Stimulated activated CD4-positive, alpha-beta T cell treated with anti-CD3 and anti-CD28 coated beads, Interleukin-15, amount 100 ng/mL, for 24 hours (primary cell): ENCODE measurements around the gene IL21.
"Not testable (repeated sequence)": the region's sequence is repeated elsewhere in the genome, so short reads cannot be mapped to it uniquely, and the experiment has no call there.

ENCODE experiments used
- DNase-seq: peaks from one replicate; pipeline ENCODE4 v3.0.0-alpha.2; 2020

The IL21 gene

DNA sequence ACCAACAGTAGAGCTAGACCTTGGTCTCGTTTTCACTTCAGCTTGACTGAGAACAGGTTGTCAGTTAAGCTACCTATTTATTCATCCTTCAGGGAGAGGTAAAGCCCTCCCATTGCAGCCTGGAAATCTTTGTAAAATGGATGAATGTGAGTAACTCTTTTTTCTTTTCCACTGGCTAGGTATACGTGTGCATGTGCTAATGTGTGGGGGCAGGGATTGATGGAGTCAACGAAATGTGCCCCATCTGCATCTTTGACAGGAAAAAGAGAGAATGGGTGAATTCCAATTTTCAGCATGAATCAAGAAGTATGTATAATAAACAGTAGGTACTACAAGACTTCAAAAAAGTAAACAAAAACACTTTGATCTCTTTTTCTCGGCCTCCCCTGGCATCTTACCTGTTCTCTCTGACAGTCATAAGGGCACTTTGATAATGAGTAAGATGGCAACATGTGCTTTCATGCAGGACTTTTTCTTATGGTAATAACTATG, at the start of gene IL21:
IL21 (minus strand) TSS at position 51 of the 492 bp plus-strand sequence. CDS start 55 bp downstream, outside the sequence.
- peak; percentile 43 for DNase-seq

DNA sequence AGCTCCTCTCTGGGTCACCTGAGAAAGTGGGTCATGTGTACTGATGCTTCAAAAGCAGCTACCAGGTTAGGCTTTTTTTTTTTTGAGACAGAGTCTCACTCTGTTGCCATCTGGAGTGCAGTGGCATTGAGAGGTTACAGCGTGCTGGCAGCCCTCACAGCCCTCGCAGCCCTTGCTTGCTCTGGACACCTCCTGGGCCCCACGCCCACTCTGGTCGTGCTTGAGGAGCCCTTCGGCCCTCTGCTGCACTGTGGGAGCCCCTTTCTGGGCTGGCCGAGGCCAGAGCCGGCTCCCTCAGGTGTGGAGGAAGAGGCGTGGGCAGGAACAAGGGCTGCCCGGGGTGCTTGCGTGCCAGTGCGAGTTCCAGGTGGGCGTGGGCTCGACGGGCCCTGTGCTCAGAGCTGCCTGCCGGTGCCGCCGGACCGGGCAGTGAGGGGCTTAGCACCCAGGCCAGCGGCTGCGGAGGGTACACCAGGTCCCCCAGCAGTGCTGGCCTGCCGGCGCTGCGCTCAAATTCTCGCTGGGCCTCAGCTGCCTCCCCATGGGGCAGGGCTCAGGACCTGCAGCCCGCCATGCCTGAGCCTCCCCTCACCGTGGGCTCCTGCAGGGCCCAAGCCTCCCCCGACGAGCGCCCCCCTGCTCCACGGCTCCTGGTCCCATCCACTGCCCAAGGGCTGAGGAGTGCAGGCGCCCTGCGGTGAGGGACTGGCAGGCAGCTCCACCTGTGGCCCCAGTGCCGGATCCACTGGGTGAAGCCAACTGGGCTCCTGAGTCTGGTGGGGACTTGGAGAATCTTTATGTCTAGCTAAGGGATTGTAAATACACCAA, 49.3 kb upstream of the IL21 start:
- no peak for DNase-seq

DNA sequence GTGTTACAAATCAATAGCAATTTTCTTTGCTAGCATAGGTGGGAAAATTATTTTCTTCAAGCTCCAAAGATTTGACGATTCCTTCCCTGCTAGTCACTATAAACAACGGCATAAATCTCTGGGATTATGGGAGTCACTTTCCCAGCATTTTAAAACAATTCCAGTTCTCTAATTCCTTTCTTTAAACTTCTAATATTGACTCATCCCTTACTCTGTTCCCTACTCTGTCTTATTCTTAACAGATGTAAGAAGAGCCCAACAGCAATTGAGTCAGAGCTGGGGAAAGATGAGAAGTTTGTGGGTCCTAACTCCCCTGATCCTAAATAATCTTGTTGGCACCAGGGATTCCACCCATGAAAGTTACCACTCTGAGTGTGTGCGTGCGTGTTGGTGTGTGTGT, 47.4 kb upstream of the IL21 start:
- no peak for DNase-seq

DNA sequence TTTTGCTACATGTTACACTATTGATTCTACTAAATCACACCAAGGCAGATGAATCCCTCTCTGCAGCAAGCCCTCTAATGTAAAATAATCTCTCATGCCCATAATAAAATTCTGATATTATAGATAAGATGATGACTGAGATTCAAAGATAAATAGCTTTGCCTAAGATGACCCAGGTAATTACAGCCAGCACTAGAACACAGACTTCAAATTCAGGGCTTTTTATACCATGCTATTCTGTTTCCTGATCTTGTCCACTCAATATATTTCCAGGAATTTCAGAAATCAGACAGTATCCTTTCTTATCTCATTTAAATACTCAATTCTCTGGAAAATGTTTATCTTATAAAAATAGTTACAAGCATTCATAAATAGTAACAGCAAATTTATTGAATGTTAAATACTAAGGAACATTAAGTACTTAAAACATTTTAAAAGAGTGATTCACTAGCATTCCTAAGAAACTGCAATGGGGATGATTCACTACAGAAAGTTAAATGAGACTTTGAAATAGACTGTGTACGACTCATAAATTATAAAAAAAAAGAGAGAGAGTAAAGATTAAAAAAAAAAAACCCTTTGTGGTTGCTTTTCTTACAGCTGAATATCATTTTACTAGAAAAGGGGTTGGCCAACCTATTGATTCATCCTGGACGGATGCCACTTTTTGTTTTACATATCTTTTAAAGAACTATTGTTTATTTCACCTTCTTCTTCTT, 45.8 kb upstream of the IL21 start:
- no peak for DNase-seq

DNA sequence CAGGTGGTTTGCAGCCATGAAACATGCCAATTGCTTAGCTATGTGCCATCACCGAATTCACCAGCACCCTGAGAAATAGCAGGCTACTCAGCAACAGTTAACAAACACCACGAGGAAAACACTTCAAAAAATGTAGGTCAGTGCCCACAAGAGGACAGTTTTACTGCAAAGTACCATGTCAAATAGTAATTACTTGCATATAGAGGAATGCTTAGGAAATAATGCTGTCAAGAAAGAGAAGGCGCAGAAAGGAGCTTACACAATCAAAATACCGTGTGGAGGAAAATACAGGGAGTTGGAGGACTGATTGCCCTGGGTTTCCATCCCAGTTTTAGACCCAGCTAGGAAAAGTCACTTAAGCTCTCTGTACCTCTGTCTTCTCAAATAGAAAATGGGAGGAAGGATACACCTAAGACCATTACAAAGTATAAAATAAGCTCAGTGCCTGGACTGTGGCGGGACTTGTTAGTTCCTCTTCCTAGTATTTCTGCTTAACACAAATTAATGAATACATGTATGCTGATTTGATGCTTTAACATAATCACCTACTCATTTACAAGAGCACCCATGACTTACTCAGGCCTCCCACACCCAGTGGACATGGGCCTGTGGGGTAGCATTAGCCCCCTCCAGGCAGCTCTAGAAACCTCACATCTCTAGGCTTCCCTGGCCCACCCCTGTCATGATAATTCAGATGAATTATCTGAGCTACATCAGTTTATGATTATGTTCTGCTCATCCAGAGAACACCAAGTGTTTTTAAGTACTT, 44.5 kb upstream of the IL21 start:
- DNase-seq = no peak

DNA sequence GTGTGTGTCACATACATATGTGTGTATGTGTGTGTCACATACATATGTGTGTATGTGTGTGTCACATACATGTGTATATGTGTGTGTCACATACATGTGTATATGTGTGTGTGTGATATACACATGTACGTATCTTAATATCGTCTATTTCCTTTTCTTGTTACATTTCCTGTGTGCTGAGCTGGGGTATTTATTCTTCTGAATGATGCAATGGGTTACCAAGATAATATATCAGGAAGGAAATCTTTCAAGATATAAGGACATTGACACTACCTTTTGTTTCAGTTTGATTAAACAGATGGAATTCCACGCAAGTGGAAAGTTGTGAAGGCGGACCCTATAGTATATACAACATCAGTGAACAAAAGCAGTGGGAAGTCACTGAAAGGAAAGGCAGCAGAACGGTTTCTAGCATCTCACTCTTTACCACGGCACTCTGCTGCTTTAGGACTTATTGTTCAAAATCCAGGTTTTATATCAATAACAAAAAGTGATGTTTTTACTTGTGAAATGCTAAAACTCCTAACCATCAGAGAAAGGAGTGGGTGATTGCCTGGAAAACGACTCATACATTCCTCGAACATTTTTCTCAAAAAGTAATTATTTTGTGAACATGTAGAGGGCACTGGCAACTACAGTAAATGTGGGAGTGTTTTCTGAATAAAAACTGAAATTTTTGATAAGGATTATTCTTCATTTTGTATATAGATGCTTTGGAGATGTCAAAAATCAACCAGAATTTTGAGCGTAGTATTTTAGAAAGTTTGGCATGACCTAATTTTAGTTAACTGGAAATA, 43.1 kb upstream of the IL21 start:
- DNase-seq = peak; percentile 63

DNA sequence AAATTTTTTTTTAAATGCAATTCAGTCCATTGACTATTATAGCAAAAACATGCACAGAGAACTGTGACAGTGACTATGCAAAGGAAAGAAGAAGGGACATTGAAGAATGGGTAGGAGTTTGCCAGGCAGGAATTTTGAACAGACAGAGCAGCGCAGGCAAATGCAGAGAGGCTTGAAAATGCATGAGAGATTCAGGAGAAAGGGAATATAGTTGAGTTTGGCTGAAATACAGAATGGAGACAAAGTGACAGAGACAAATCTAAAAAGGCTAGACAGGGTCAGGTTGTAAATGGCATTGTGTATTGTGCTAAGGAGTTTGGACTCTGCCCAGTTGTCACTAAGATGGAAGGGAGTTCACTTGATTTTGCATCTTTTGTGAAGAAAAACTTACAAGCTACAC, 42.4 kb upstream of the IL21 start:
- DNase-seq = no peak

DNA sequence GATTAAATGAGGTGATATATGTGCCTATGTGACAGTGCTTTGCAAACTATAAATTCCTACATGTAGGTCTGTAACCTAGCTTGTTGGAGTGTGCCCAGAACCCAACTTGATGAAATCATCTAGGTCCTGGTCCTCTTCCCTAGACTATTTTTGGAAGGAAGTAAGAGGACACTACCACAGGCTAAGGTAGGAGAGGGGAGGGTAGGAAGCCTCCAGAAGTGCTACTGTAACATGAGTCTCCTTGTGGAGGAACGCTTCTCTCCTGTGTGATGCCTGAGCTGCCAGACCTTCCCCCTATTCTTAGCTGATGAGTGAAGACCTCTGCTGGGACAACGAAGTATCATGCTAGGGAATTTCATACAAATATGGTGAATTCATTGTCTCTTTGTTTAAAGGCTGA, 41.8 kb upstream of the IL21 start:
- no peak for DNase-seq

DNA sequence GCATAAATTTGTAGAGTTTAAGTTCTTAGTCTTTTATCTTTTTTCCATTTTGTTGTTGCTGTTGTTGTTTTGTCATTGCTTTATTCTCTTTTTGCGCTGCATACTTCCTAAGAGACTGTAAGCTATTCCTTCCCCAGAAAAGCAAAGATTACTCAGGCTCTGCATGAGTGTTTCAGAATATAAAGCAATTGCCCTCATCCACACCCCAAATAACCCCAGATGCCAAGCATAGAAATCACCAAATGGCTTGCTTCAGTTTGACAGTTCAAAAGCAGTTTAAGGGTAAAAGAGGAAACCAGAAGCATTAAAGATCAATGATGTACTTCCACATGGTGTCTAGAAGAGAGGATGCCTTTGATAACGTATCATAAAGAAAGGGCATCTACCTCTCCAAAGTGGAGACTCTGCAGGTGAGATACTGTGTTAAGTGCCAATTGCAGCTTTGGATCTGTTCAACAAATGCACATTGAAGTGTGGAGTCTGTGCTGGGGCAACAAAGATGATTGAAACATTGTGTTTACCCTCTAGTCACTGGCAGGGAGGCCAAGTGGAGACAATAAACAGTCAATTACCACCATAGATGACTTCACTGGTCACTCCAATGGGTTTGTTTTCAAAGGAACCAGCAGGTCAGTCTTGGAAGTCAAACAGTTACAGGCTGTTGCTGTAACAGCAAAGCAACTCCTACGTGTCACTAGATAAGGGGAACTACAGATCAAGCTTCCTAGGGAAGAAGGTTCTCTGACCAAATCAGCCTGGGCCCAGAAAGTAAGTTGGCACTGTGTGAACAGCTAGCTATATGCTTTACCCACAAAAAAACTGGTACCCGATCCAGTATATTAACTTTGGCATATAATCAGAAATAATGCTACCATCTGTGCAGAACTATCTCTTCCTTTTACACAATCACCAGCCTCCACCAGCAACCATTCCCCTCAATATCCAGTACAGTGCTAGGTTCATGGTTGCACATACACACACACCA, 40.6 kb upstream of the IL21 start:
- no peak for DNase-seq

DNA sequence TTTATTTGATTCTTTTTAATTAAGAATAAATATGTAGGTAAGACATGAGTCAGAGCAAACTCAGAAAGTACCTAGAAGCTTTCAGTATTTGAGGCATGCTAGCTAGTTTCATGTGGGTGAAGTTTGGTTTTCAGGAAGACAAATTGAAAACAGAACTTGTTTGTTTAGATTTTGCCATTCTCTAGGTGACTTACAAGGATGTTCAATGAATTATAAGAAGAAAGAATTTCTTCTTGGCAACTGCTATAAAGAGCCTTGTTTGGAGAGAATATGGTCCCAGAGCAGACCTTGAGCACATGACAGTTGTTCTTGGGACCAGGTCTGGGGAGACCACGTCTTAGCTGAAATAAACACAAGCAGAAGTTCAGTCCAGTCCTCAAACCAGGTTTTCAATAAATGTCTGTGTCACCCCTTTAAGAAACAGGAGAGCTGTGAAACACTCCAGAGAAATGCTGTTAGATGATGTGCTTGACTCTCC, 38.0 kb upstream of the IL21 start:
- DNase-seq = no peak

DNA sequence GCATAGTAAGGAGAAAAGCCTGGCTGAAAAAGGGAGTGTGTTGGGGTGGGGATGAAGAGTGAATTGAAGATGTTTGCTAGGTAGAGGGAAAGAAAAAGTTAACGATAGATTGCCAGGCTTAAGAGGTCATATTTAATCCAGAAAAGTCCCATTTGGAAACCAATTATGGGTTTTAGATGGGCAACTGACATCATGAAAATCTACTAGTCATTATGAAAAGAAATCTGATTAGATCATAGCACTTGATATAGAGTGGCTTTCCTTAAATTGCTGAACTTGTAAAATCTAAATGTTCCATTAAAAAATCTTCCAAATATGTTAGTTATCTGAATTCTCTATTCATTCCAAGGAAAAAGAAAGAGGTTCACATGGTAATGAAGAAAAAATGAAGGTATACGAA, 37.5 kb upstream of the IL21 start:
- no peak for DNase-seq

DNA sequence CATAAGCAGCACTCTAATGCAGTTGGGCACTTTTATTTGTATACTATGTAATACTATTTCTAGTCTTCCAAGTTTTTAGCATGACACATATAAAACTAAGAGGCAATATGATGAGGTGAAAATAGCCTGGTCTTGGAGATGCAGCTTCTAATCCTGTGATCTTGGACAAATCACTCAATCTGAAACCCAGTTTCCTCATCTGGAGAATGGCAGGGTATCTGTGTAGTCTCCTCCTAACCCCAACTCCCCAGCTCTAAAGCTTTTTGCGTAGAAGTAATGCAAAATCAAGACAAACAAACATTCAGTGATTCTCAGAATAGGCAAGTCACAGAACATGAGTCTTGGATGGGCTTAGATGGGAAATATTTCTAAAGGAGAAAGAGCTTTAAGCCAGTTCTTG, 36.7 kb upstream of the IL21 start:
- no peak for DNase-seq

DNA sequence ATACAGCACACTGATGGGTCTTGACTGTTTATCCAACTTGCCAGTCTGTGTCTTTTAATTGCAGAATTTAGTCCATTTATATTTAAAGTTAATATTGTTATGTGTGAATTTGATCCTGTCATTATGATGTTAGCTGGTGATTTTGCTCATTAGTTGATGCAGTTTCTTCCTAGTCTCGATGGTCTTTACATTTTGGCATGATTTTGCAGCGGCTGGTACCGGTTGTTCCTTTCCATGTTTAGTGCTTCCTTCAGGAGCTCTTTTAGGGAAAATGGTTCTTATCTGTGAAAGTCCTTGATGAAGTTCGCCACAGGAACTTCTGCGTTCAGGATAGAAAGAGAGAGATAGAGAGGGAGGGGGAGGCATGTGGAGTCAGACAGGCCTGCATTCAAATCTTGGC, 35.7 kb upstream of the IL21 start:
- not testable (repeated sequence) for DNase-seq

DNA sequence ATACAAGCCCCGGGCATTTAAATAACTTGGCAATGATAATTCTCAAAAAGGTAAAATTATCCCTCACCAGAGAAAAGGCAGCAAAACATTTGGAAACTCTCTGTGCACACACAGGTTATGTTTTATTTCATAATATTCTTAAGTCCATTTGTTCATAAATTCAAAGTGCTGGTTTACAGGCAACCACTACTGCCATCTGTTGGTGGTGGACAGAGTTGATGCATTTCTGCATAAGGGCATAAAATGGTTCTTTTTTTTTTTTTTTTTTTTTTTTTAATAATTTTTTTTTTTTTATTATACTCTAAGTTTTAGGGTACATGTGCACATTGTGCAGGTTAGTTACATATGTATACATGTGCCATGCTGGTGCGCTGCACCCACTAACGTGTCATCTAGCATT, 31.5 kb upstream of the IL21 start:
- peak; percentile 77 for DNase-seq

DNA sequence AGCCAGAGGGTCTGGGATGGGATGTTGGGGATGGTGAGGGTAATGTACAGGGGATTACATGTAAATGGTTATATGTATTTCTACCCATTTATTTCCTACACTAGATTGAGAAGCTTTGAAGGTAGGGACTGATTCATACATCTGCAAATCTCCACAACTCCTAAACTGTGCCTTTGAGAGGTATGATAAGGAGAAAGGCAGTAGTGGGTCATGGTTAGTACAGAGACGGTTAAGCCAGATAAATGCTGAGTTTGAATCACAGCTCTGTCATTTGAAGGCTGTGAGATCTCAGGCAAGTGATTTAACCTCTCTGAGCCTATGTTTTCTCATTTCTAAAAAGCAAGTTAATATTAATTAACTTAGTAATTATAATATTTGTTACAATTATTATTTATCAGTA, 29.3 kb upstream of the IL21 start:
- no peak for DNase-seq

DNA sequence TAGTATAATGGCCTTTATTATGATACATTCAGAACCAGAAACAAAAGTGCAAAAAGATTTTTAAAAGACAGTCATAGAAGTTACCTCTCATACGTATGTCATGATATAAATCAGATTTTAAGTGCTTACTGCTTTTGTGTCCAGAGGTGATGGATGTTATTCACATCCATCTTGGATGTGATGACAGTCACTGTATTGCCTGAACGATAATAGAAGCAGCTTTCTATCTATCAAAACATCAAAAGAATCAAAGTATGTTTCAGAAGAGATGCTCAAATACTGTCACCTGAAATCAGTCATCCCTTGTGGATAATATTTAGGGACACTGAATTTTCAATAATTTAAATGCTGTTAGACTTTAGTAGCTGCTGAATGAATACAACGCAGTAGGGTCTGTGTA, 26.8 kb upstream of the IL21 start:
- no peak for DNase-seq

DNA sequence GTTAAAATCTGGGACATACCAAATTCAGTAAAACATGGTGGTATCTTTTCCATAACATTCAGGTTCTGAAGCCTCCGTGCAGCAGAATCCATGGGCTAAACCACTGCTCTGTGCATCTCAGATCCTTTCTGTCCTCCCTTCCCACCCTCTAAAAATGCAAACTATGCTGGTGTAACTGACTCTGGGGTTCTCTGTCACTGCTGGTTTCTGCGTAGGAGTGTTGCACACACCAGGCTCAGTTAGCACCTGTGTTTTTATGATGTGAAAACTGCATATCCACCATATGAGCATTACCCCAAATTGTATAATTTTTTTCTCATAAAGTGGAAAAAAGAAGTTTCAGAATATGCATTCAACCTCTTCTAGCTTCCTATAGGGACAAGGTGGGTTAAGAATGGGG, 22.4 kb upstream of the IL21 start:
- no peak for DNase-seq

DNA sequence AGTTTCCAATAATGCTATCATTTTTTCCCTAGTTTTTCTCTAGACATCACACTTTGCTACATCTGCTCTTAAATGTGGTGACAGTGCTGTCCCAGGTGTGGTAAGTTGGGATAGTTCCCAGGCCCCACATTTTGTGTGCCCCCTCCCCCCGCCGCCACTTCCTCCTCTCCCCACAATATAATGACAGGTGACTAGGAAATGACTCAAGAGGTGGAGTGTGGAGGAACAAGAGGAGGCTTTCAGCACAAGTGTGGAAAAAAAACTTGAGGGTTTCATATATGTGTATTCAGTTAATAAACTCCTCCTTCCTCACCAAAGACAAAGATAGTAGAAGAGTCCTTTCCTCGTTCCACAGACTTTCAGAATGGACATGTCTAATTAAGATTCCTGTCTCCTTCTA, 18.3 kb upstream of the IL21 start:
- DNase-seq = peak; percentile 51

DNA sequence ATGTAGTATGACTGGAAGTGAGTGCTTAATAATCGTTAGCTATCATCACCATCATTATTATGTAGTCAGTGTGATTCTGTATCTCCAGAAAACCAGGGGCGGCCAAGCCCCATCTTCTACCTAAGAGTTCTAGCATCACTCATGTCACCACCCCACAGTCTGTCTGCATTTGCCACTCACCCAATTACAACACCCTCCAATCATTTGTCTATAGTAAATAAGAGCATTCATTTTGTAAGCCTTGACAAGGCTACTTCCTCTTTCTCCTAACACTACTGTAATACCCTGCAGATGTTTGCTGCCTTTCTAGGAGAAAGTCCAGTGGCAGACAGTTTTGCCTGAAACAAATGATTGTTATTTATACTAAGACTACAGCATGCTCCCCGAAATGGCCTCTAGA, 15.8 kb upstream of the IL21 start:
- DNase-seq = no peak

DNA sequence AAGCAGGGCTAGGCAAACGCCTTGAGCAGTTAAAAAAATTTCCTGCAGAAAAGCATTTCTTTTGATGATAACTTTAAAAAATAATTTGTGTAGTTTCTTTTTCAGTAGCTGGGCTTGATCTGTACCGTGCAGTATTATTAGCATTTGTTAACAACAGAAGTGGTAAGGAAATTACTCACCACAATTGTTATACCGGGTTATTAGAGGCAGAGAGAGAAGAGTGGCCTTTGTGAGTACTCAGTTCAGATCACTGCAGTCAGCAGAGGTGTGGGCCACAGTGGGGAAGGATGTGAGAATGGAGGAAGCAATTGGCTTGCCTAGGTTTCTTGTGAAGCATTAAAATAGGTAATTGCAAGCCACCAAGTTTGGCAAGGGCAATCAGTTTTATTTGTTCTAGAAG, 14.3 kb upstream of the IL21 start:
- DNase-seq = peak; percentile 24

DNA sequence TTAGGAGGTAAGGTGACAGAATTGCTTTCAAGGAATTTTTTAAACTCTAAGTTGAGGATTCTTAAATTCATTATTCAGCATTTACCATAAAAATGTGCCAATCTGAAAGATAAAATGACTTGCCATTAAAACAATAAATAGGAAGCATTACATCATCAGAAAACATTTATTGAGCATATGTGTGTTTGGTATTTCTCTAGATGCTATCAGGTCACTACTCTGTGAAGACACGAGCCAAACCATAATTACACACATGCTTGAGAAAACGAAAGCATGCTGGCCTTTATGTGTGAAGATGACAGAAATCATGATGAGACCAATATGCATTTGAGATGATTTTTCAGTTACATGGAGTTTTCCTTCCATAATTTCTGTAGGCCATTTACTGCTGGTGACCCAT, 12.3 kb upstream of the IL21 start:
- no peak for DNase-seq
